Testis (tissue), 3 donors: Measurements from ENCODE around the gene DYNC1I2. TPM values are rescaled to one million over a fixed set of nuclear protein-coding genes. Genes with fewer than 3 reads are reported as not detected.
"Not testable (repeated sequence)": the region's sequence is repeated elsewhere in the genome, so short reads cannot be mapped to it uniquely, and the experiment has no call there.

ENCODE experiments used
- DNase-seq: peaks from one replicate; pipeline ENCODE4 v3.0.0-alpha.2; 2019
- H3K27ac ChIP-seq, 2 donors: fragments of 200-600 bp; sonication (generic); one replicate each; pipeline ENCODE4 v1.5.1; 2019
- H3K27me3 ChIP-seq: fragments of 200-600 bp; sonication (generic); one replicate; pipeline ENCODE4 v1.5.1; 2019
- H3K36me3 ChIP-seq: fragments of 200-600 bp; sonication (generic); one replicate; pipeline ENCODE4 v1.5.1; 2017; ENCODE audit warnings: low read depth; ENCODE audit errors: missing control alignments
- H3K4me1 ChIP-seq: fragments of 200-600 bp; sonication (generic); one replicate; pipeline ENCODE4 v1.5.1; 2019
- H3K4me3 ChIP-seq, 2 donors: fragments of 200-600 bp; sonication (generic); one replicate each; pipeline ENCODE4 v1.5.1; 2017 to 2019
- H3K9me3 ChIP-seq: fragments of 200-600 bp; sonication (generic); one replicate; pipeline ENCODE4 v1.5.1; 2017
- CTCF ChIP-seq, 3 experiments: fragments of 450-650 bp in 2 of 3; fragments of 200-600 bp in 1 of 3; sonication (generic) in 1 of 3; IDR thresholded peaks; one replicate each; pipeline ENCODE4 v1.5.1; 2016 to 2019; ENCODE audit warnings: antibody characterized with exemption in 3 of 3, mild to moderate bottlenecking in 2 of 3, moderate library complexity in 1 of 3
- POLR2A ChIP-seq: fragments of 450-650 bp; IDR thresholded peaks from one replicate; pipeline ENCODE4 v1.6.1; 2017; ENCODE audit warnings: antibody characterized with exemption, mild to moderate bottlenecking, moderate library complexity
- WGBS, 2 donors: methylation state at CpG; one replicate each; pipeline ENCODE4 v1.1.5; 2018; 5-methylcytosine and 5-hydroxymethylcytosine counted together
- intact Hi-C: fragments of 100-400 bp; cut with DNase I; formaldehyde crosslinking; loops from one replicate; pipeline ENCODE4 v1.15.1; 2023; ENCODE audit warnings: low total_unique reads
- polyA plus RNA-seq: library from polyadenylated mRNA; stranded (reverse); fragments of 350-450 nt; fragmentation: Illumina TruSeq; extraction: RNeasy Lipid Tissue Mini Kit (QIAGEN cat#74804); gene quantifications from one replicate; pipeline ENCODE4 v1.2.3, GENCODE V29; 2014; ENCODE audit warnings: low read depth, low replicate concordance; ENCODE audit not compliant: insufficient read depth
- total RNA-seq, 2 donors: library from RNA; depleted of rRNA; stranded (reverse); fragments of >200 nt; gene quantifications; one replicate each; pipeline ENCODE4 v1.2.3, GENCODE V29; 2016

DYNC1I2 gene
- total and polyA plus RNA-seq, 3 donors from 2014 or later: 104 to 114 (median 106) TPM

GRCh38 chr2:171745806-171746205 lies 58.5 kb downstream of the DYNC1I2 start:
- H3K4me1 ChIP-seq: no peaks in the 10 kb centered on the region
- intact Hi-C loops: no loop called here
- WGBS, 2 donors: 83 to 86% methylated on average over 4 of the region's 4 CpGs
- no peaks in the 10 kb centered on the region for H3K9me3 ChIP-seq
- TF ChIP-seq CTCF (IDR thresholded peaks at IDR 0.05) (no peak), POLR2A (no peak)
- no peak overlapping the region for H3K4me3 ChIP-seq
- H3K27ac ChIP-seq: no peak overlapping the region
- H3K27me3 ChIP-seq: no peaks in the 10 kb centered on the region
- no peaks in the 10 kb centered on the region for H3K36me3 ChIP-seq
- no peak for DNase-seq

GRCh38 chr2:171747371-171747770 lies 60.1 kb downstream of the DYNC1I2 start:
- TF ChIP-seq POLR2A (no peak), CTCF (IDR thresholded peaks at IDR 0.05) (no peak)
- intact Hi-C loops: no loop called here
- H3K27ac ChIP-seq: no peak overlapping the region
- 87 to 88% methylated on average over 3 of the region's 3 CpGs for WGBS, 2 donors
- no peaks in the 10 kb centered on the region for H3K9me3 ChIP-seq
- H3K4me1 ChIP-seq: no peaks in the 10 kb centered on the region
- H3K36me3 ChIP-seq: no peaks in the 10 kb centered on the region
- H3K27me3 ChIP-seq: no peaks in the 10 kb centered on the region
- no peak for DNase-seq
- H3K4me3 ChIP-seq: no peak overlapping the region

- H3K36me3 ChIP-seq: no peaks in the 10 kb centered on the region
- H3K27me3 ChIP-seq: no peaks in the 10 kb centered on the region
- DNase-seq: no peak
- intact Hi-C loops: no loop called here
- 88 to 97% methylated on average over 1 of the region's 1 CpG for WGBS, 2 donors
- TF ChIP-seq POLR2A: no peak
- H3K4me3 ChIP-seq: no peak overlapping the region
- H3K27ac ChIP-seq: no peak overlapping the region
- no peaks in the 10 kb centered on the region for H3K4me1 ChIP-seq
- H3K9me3 ChIP-seq: no peaks in the 10 kb centered on the region
Measured at GRCh38 chr2:171754254-171754939, 67.1 kb downstream of the DYNC1I2 start.

- H3K4me1 ChIP-seq, H3K4me3 ChIP-seq, H3K36me3 ChIP-seq, H3K27ac ChIP-seq, H3K9me3 ChIP-seq, DNase-seq, intact Hi-C loops, H3K27me3 ChIP-seq: not testable (repeated sequence)
- WGBS, 2 donors: 97 to 100% methylated on average over 1 of the region's 1 CpG
Measured at GRCh38 chr2:171758762-171759161, 71.5 kb downstream of the DYNC1I2 start.

GRCh38 chr2:171761176-171761575 lies 73.9 kb downstream of the DYNC1I2 start:
- WGBS, 2 donors: 95 to 100% methylated on average over 2 to 4 of the region's 4 CpGs
- H3K27ac ChIP-seq, H3K4me3 ChIP-seq, H3K9me3 ChIP-seq, intact Hi-C loops, H3K4me1 ChIP-seq, H3K27me3 ChIP-seq, H3K36me3 ChIP-seq, DNase-seq: not testable (repeated sequence)

GRCh38 chr2:171762879-171763573 lies 75.8 kb downstream of the DYNC1I2 start:
- H3K4me3 ChIP-seq: no peak overlapping the region
- intact Hi-C loops: no loop called here
- H3K36me3 ChIP-seq: no peaks in the 10 kb centered on the region
- no peak overlapping the region for H3K27ac ChIP-seq
- no peaks in the 10 kb centered on the region for H3K9me3 ChIP-seq
- no peak for DNase-seq
- H3K4me1 ChIP-seq: no peaks in the 10 kb centered on the region
- TF ChIP-seq CTCF (IDR thresholded peaks at IDR 0.05): no peak
- no peak for TF ChIP-seq POLR2A
- WGBS, 2 donors: 91 to 100% methylated on average over 2 of the region's 2 CpGs
- H3K27me3 ChIP-seq: no peaks in the 10 kb centered on the region
